8988T (cell line): ENCODE measurements around the gene TBRG4.

Experiments
- DNase-seq: peaks from one replicate; pipeline ENCODE4 v3.0.0; 2011

TBRG4 gene

DNA sequence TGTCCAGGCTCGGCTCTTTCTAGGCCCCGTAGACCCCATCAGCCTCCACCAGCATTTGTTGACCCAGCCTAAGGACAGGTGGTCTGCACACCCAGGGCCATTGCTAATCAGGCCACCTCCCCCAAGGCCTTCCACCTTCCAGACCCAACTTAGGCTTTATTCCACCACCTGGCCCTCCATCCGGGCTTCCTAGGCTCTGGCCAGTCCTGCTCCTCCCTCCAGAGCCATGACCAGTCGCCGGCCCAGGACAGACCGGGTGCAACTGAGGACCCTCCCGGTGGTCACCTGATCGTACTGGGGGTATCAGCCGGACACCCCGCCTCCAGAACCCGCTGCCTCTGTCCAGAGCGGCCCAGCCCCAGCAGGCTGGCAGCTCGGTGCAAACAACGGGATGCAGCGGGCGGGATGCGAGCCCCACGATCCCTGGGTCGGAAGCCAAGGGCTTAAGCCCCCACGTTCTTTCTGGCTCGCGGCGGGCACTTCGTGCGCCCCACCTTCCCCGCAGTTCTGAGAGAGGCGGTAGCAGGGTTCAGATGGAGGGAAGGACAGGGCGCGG, 23.3 kb downstream of the TBRG4 start:
- DNase-seq, result no peak

DNA sequence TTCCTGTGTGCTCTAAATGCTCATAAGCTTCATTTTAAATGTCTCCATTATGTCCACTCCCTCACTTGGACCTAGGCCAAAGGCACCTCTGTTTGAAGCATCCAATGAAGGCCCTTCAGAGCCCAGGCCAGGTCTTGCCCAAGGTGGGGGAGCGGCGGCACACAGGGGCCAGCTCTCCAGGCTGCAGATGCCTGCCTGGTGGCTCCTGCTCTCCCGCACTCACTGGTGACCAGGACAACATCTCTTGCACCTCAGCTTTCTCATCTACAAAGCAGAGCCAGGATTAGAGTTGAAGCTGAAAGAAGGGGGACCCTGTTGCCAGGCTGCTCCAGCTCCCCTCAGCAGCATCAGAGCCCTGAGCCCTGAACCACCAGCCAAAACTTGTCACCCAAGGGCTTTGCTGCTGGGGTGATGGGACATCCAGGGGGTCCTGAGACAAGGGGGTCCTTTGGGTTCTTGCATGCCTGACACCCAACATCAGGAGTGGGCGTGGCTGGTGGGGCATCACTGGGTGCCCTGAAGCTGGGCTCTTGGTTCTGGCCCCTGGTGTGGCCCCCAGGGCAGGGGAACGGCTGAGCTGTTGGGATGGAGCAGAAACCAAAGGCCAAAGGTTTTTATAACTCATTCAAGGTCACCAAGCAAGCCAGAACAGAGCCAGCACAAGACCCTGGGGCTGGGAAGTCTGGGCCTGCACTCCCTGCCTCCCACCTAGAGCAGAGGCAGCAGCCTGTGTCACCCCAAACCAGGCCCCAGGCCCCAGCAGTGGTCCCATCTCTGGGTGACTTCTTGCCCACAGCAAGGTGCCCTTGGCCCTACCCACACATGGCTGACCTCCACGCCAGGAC, 24.0 kb downstream of the TBRG4 start:
- no peak for DNase-seq

DNA sequence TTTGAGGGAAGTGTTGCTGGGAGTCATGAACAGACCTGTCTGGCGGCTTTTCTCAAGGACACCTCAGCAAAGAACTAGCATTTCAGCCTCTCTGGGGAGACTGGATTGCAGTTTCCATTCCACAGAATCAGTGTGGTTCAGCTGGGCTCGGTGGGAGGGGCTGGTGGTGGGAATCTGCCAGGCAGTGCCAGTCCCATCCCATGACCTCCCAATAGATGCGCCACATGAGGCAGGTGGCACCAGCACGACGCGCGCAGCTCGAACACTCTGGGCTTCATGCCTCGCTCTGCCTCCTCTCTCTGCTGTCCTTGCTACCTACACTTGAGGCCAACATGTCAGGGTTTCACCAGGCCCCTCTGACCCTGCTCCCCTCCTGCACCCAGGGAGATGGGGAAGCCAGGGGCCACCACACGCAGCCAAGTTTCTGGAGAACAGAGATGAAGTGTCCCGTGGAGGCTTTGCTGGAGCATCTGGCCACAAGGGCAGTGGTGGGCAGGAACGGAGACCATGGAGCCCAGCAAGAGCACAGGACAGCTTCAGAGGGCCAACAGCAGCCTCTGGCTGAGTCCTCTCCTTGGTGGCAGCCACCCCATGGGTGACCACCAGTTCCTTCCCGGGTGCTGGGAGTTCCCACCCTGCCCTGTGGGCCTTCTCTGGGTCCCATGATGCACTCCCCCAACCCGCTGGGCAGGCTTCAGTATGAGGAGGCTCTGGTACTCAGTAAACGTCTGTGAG, 25.0 kb downstream of the TBRG4 start:
- no peak for DNase-seq

DNA sequence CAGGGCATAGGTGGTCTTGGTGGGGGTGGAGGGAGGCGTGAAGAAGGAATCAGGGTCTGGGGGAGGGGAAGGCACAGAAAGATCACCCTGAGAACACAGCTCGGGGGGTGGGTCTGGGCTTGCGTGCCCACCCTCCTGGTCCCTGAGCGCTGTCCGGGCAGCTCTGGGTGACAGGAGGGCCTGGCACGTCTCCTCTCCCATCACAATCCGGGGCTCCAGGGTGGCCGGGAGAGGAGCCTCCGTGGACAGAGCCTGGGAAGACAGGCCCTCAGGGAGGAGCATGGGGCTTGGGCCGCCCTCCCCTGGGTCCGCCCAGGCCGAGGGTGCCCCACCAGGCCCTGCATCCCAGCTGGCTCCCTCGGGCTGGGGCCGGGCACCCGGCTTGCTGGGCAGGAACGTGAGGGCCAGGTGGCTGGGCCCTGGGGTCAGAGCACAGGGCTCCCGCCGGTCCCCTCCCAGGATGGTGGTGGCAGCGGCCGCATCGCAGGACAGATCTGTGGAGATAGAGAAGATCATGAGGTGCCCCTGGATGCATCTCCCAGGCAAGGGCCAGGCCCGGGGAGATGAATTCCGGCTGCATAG, 25.8 kb downstream of the TBRG4 start:
- DNase-seq, result no peak

DNA sequence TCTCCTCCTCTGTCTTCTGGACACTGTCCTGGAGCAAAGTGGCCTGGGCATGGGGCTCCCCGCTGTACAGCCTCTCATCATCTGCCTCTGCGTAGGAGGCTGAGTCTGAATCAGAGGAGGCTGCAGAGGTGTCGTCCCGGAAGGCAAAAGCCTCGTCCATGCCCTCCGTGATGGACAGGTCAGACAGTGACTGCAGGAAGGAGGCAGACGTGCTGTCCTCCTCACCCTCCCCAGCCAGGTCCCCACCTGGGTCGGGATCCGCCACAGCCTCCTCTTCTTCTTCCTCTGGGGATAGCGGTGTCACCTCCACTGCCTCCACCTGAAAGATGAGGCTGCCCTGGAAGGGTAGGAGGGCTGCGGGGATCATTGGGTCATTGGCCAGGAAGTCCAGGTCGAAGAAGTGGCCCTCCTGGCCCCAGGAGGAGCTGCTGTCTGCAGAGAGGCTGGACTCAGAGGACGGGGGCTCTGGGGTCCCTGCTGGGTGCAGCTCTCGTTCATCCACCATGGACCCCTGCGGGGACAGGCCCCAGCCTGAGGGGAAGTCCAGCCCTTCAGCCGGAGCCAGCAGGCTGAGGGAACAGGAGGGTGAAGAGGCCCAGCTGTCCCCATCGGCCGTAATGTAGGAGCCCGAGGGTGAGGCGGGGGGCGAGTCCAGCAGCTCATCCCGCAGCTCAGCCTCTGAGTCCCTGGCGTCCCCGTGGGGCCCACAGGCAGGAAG, 26.4 kb downstream of the TBRG4 start:
- DNase-seq, result no peak

DNA sequence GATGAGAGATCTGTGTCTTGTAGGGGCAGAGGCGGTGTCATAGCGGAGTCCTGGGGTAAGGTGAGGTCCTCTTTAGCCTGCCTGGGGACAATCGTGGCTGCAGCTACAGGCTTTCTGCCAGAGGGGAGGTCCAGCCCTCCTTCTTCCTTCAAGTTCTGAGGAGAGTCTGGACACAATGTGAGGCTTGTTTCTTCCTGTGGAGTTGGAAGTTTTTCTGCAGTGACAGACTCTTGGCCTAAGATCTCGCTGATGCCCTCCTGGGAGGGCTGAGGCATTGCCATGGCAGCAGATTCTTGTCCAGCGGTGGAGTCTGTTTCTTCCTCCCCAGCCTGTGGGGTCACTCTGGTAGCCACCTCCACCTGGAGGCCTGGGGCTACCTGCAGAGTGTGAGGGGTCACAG, 27.2 kb downstream of the TBRG4 start:
- DNase-seq, result no peak

DNA sequence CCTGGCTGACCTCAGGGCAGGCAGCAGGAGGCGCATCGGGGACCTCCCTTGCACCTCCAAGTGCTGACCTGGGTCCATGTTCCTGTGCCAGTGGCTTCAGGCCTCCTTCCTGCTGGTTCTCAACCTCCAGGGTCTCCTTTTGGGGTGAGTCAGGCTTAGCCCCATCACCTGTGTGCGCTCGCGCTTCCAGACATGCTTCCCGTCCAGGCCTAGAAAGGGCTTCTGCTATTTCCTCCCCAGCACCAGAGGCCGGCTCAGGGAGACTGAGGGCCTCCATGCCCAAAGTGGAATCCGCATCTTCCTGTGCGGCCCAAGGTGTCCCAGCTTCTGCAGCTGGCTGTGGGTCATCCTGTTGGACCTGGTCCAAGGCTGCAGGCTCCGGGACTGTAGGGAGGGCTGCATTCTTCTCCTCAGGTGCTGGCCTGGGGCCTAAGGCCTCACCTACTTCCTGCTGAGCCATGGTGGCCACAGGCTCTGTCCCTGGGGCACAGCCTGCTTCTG, 28.6 kb downstream of the TBRG4 start:
- no peak for DNase-seq

DNA sequence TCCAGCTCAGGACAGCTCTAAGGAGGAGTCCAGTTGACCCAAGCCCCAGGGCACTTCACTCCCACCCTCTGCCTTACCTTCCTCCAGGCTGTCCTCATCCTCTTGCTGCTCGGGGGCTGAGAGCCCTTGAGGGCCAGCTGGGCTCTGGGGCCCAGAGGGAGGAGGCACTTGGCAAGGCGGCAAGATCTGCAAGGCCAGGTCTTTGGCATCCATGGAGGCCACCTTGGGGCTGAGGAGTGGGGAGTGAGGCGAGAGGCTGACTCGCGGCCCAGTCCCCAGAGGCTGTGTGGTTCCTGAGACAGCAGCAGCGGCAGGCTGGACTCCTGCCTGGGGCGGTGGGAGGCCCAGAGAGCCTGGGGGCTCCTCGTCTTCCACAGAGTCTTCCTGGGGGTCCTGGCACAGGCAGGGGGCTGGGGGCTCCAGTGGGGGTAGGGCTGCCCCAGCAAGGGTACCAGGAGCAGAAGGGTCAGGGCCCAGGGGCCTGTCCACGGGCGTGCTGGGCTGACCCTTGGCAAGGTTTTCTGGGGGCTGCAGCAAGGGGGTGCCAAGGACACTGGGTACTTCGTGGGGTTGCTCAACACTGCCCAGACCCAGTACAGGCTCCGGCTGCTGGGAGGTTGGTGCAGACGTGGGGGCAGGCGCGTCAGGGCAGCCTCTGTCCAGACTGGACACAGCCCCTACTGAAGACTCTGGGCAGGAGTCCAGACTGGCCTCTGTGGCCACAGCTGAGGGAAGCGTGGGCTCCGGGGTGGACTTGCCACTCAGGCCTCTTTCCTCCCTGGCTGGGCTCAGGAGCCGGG, 29.3 kb downstream of the TBRG4 start:
- no peak for DNase-seq

DNA sequence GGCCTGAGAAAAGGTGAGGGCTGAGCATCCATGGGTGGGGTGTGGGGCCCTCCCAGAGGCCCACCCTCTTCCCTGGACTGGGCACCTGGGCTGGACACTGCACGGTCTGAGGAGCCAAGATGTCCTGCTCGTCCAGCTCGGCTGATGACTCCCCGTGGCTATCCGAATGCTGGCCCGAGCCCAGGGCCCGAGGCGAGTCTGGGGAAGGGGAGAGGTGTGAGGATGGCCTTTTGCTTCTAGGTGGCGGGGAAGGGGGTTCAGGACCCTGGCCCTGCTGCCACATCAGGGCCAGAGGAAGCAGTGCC, 29.9 kb downstream of the TBRG4 start:
- DNase-seq, result no peak

DNA sequence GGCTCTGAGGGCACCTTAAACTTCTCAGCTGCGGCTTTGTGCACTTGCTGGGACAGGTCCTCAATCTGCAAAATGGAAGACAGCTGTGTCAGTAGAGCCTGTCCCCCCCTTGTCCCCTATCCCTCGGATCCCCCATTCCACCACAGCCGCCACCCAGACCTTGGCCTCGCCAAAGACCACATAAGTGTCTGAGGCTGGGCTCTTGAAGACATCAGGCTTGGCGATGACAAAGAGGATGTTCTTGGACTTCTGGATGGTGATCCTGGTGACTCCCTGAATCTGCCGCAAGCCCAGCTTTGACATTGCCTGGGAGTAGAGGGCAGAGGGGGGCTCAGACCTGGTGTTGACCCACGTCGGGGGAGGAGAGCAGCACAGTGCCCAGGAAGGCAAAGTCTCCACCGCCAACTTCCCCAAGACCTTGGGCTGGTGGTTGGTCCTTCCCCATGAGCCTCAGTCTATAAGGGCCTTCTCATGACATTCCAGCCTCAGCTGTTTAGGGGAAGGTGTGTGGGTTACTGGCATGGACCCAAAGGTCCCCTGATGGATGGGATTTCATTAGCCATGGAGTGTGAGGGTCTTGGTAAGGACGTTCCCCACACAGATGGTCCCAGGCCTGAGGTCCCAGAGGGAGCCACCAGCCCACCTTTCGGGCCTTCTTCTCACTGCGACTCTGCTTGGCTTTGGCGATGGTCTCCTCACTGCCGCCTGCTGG, 30.4 kb downstream of the TBRG4 start:
- DNase-seq, result no peak

DNA sequence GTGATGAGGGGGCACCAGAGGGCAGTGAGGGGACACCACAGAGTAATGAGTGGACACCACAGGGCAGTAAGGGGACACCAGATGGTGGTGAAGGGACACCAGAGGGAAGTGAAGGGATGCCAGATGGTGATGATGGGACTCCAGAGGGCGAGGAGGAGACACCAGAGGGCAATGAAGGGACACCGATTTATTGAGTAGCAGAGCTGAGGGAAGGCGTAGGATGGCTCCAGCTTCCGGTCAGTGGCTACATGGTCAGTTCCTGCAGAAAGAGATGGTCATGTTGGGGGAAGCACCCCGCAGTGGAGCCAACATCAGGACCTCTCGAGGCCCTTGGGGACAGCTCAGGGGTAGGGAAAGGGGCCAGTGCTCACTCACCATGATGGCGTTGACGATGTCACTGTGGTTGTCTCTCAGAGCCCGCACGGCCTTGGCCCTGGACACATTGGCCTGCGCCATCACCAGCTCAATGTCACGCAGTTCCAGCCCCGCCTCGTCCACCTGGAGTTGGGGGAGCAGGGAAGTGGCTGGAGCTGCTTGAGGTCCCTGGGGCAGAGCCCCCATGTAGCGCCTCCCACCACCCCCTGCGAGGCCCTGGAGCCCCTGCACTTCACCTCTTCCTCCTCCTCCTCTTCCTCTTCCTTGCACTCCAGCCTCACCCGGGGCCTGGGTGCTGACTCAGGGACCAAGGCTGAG, 31.1 kb downstream of the TBRG4 start:
- DNase-seq, result no peak

DNA sequence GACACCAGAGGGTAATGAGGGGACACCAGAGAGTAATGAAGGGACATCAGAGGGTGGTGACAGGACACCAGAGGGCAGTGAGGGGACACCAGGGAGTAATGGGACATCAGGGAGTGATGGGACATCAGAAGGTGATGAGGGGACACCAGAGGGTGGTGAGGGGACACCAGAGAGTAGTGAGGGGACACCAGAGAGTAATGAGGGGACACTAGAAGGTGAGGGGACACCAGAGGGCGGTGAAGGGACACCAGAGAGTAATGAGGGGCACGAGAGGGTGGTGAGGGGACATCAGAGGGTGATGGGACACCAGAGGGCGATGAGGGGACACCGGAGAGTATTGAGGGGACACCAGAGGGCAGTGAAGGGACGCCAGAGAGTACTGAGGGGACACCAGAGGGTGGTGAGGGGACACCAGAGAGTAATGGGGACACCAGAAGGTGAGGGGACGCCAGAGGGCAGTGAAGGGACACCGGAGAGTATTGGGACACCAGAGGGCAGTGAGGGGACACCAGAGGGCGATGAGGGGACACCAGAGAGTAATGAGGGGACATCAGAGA, 33.3 kb downstream of the TBRG4 start:
- no peak for DNase-seq

DNA sequence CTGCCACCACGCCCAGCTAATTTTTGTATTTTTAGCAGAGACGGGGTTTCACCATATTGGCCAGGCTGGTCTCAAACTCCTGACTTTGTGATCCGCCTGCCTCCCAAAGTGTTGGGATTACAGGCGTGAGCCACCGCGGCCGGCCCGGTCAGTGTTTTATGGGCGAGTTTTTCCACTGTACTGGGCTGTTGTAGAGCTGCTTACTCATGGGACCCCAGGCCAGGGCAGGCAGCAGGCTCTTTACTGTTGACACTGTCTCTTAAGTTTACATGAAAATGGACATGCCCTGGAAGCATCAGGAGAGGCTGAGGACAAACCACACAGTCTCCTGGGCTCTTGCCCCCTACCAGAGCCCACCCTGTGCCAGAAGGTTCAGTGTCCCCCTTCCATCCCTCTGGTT, 33.9 kb downstream of the TBRG4 start:
- no peak for DNase-seq

DNA sequence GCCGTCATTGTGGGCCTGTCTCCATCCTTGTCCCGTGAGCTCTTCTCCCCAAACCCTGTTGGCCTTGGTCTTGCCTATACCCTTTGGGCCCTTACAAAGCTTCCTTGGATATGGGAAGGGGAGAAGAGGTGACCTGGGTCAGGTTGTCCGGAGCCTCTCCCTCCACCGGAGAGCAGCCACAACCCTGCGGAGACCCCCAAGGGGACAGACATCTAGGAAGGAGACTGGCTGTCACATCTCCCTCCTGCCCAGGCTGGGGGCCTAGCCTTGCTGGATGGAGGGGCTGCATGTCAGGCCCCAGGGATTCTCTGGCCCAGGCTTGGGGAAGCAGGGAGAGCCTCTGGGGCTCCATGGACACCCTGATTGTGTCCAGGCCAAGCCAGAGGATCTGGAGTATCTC, 34.6 kb downstream of the TBRG4 start:
- DNase-seq, result no peak

DNA sequence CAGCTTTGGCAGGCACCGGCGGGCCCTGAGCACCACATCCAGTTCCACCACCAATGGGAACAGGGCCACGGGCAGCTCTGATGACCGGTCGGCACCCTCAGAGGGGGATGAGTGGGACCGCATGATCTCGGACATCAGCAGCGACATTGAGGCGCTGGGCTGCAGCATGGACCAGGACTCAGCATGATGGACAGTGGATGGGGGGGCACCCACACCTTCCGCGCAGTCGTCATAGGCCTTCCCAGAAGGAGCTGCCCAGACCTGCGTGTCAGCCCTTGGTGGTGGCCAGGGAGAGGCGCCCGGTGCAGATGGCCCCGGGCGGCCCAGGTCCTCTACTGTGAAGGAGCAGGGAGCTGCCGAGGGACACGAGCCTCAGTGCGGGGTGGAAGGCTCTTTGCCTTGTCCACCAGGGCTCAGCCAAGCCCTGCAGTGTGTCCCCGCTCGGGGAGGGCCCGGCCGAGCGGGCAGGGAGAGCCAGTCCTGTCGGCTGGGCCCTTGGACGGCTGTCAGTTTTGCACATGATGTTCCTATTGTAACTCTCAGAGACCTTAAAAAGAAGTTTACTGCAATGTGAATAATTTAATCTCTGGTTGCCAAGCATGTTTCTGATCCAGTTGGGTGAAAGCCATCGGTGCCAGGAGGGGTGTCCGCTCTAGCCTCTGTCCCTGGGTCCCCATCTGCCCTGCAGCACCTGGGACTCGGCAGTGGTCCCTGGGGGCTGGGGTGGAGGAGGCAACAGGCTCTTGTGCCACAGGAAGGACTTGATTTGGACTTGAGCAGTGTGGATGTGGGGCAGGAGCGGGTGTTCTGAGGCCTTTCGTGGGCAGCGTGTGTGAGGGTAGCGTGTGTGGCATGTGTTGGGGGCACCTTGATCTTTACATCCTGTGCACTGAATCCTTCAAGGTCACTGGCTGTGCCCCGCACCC, 35.4 kb downstream of the TBRG4 start:
- no peak for DNase-seq

DNA sequence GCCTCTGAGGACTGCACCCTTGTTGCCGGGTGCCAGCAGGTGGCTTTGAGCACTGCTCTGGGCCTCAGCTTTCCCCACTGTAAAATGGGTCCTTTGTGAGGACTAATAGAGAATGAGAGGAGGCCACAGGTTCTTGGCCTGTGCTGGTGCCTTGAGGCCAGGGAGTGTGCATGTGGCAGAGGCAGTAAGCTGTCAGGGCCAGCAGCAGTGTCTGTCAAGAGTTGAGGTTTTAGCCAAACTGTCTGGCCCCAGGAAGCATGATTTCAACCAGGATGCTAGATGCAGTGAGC, 36.2 kb downstream of the TBRG4 start:
- DNase-seq, result no peak

DNA sequence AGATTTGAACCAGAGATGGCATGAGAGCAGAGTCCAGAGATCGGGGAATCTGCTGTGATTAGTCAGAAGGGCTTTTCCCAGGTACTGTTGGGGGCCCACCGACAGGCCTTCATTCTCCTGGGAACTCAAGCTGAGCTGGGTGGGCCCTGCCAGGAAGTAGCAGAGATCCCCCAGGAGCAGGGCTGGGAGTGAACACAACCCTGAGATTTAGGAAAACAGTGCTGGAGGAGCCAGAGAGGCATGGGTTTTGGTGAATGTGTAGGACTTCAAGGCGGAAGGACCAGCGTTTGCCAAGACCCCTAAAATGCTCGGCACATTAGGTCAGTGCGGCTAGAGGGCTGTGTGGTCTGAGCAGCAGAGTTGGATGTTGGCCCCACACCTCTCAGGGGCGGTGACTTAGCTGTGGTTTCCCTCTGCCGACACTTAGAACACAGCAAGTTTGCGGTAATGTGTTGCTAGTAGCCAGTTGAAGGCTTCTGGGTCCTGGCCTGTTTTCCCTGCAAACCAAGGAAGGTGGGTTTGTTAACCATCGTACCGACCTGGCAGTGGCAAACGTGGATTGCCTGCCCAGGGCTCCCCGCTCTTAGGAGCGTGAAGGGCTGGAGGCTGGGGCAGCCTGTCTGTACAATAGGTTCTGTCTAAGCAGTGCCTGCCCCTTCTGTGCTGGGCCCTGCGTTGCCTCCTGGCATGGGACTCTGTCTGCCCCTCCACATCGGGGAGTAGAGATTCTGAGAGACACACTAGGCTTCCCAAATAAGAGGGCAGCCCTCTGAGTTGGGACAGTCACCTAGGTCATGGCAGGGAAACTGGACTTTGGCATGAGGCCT, 36.8 kb downstream of the TBRG4 start:
- no peak for DNase-seq

DNA sequence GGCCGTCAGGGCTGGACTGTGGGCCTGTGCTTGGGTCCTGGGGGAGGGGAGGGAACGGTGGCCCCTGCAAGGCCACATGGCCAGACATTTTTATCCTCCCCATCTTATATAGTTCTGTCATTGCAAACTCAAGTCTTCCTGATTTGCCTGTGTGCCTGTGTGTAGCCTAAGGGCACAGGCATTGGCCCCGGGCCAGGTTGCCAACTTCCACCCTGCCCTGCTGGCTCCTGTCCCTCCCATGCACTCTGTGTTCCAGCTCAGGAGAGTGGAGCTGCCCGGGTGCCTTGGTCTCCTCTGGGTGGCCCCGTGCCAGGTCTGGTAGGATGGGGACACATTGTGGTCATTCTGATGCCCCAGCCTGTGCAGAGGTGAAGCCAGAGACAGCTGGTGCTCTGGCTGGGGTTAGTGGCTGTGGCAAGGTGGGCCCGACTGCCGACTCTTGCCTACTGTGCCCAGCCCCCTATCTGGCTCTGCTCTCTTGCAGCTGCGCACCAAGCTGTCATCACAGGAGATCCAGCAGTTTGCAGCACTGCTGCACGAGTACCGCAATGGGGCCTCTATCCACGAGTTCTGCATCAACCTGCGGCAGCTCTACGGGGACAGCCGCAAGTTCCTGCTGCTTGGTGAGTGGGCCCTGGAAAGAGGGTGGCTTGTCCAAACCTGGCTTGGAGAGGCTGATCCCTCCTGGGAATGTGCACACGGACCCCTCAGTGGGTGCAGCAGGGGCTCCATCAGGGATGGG, 37.5 kb downstream of the TBRG4 start:
- DNase-seq, result no peak
